ENCODE measurements around the gene RAPGEF4.

DNA sequence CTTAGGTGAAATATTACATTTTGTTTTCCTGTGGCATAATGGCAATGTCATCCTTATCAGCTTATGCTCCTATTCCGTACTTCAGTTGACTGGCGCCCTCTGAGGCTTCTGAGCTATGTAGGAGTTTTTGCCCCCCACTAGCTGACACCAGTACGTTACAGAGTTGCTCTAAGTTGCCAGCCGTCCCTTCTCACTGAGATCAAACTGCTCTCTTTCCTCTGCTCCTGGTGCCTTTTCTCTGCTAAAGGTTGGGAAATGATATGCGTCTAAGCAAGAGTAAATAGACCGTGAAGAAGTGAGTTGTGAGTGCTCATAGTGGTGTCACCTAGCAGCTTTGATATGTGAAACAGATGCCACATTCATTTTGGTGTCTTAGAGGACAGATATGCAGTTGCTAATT lies 99.2 kb downstream of the RAPGEF4 start:
- TF ChIP-seq POLR2A (IDR thresholded peaks at IDR 0.05; ENCODE audit: low read length), result no peak
- TF ChIP-seq GATA1 (IDR thresholded peaks at IDR 0.05; ENCODE audit: low read depth, low read length), result no peak

Data from erythroblast (primary cell).